GM18519 (cell line): ENCODE measurements around the gene ZFAND3.
"Not testable (repeated sequence)": the region's sequence is repeated elsewhere in the genome, so short reads cannot be mapped to it uniquely, and the experiment has no call there.

Experiments
- ATAC-seq: cut with Tn5 transposase; IDR thresholded peaks from one replicate; pipeline ENCODE4 v1.9.1; 2021; ENCODE audit warnings: mild to moderate bottlenecking, moderate library complexity; ENCODE audit not compliant: unreplicated experiment, low FRiP score

ZFAND3 gene

DNA sequence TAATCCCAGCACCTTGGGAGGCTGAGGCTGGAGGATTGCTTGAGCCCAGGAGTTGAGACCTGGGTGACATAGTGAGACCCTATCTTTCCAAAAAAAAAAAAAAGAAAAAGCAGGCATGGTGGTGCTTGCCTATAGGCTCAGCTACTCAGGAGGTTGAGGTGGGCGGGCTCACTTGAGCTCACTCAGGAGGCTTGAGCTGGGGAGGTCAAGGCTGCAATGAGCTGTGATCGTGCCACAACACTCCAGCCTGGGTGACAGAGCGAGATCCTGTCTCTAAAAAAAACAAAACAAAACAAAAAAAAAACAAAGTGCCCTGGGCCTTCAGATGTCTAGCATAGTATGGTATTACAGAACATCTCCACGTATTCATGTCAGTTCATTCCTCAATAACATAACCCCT lies 42.9 kb downstream of the ZFAND3 start:
- no peak for ATAC-seq

- ATAC-seq, result no peak
These were observed 43.5 kb downstream of the ZFAND3 start for GRCh38 chr6:37862992-37863391.

GRCh38 chr6:37864250-37864649 lies 44.7 kb downstream of the ZFAND3 start:
- no peak for ATAC-seq

DNA sequence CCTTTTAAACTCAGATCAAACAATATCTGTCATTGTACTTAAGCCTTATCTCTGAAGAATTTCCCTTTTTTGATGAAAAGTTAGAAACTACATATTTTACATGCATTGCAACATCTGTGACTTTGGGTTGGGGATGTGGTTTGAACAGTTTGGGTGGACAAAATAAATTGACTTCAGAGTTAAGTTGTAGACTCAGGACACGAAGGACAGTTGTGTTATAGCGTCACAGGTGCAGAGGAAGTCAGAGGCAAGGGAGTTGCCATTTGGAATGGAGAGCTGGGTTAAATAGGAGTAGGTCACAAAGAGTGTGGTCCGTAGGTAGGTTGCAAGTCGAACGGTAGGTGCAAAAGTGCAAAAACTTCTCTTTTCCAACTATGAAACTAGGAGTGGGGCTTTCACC lies 46.0 kb downstream of the ZFAND3 start:
- no peak for ATAC-seq

DNA sequence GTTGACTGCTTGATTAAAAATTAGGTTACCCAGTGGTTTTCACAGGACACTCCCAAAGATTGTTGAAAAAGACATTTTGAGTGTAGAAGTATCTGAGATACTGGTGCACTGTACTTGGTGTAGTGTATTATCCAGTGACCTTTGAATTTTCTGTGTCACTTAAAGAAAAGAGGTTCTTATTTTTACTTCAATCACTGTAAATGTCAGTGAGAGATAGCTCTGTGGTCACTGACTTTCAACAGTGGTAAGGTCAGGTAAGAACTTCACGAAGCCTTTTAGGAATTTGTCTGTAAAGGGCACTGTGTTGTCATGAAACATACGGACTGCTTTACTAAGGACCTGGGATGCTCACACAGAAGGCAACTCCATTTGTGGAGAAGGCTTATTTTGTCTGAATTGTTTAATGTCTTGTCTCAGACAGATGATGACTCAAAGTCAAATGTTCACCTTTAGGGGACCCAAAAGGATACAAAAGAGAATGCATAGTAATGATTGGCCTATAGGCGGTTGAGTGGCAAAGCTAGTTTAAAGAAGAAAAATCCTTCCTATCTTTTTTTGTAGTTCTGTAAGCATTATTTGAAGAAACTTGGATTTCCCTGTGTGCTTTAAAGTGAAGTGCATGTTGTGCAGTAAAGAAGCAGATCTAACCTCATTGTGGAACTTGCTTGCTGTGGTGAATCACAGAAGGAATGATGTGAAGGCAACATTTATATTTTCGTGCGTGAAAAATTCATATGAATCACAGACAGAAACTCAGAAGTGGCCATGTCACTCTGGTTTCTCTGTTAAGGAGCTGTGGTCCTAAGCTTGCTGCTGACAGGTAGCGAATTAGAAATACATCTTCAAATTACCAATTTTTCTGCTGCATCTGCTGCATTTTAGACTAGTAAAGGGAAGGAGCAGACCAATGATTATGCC lies 47.3 kb downstream of the ZFAND3 start:
- no peak for ATAC-seq

- no peak for ATAC-seq
These were observed 48.4 kb downstream of the ZFAND3 start for GRCh38 chr6:37867756-37868446.

DNA sequence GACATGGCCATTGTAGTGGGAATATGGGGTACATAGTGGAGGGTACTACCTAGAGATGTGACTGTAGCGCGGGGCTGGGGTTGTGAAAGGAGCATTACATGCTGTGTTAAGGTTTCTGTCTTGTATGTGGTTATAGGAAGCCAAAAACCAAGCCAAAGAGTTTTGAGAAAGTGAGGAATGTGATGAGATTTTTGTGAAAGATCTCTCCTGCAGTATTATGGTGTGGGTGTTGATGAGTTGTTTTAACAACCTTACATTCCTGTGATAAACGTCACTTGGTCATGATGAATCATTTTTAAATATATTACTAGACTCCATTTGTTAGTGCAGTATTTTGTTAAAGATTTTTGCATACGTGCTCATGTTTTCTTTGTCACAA lies 48.9 kb downstream of the ZFAND3 start:
- ATAC-seq, result no peak

DNA sequence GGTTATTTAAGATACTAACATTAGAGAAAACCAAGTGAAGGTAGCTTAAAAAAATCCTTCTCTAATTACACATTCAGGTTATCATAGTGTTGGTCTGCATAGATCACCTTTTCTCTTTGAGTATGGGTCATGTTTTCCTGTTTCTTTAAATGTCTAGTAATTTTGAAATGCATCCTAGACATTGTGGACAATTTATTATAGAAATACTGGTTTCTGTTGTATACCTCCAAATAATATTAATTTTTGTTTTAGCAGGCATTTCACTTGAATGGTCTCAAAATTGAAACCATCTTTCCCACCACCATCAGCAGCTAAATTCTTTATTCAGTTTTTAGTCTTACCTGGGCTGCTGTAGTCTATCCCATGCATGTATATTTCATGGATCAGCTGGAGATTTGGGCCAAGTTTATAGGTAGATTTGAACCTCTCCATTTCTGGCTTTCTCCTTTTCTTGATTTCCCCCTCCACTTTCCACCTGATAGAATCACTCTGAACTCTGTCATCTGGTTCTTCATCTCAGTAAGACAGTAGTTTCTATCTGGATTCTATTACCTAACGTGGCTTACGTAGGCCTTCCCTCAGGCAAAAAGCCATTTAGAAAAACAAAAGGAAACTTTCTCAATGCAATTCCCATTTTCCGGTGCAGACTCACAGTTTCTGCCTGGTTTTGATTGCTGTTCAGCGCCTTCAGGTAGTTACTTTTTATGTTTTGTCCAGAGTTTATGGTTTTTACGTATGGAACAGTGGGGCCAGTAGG lies 52.3 kb downstream of the ZFAND3 start:
- ATAC-seq, result no peak

DNA sequence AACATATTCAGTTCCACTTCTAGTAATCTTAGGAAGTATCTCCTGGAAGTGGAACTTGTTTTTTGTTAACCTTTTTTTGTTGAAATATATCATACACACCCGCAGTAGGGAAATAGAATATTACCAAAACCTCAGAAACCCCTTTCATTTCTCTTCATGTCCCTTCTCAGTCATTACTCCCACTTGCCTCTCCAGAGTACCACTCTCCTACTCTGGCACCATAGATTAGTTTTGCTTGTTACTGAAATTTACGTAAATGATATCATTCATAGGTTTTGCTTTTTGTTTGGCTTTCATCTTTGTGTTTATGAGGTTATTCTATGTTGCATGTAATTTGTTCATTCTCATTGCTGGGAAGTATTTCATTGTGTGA lies 52.8 kb downstream of the ZFAND3 start:
- ATAC-seq, result no peak

GRCh38 chr6:37874726-37875125 lies 55.2 kb downstream of the ZFAND3 start:
- no peak for ATAC-seq

- ATAC-seq, result no peak
These were observed 56.2 kb downstream of the ZFAND3 start for GRCh38 chr6:37875561-37876309.

DNA sequence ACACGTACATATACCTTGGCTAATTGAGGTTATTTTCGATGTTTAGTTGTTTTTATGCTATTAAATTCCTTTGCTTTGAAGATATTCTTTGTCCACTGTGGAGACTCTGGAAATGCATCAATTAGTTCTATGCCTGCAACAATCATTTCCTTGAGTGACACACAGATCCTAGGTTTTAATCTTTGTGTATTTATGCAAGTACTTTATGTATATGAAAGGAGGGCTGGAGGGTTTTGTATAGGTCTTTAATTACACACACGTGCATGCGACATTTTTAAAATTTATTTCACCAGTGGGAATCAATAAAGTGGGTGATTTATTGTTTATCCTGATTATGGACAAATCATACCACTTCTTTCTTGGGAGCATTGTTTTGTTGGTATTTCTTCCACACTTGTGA lies 57.3 kb downstream of the ZFAND3 start:
- no peak for ATAC-seq

DNA sequence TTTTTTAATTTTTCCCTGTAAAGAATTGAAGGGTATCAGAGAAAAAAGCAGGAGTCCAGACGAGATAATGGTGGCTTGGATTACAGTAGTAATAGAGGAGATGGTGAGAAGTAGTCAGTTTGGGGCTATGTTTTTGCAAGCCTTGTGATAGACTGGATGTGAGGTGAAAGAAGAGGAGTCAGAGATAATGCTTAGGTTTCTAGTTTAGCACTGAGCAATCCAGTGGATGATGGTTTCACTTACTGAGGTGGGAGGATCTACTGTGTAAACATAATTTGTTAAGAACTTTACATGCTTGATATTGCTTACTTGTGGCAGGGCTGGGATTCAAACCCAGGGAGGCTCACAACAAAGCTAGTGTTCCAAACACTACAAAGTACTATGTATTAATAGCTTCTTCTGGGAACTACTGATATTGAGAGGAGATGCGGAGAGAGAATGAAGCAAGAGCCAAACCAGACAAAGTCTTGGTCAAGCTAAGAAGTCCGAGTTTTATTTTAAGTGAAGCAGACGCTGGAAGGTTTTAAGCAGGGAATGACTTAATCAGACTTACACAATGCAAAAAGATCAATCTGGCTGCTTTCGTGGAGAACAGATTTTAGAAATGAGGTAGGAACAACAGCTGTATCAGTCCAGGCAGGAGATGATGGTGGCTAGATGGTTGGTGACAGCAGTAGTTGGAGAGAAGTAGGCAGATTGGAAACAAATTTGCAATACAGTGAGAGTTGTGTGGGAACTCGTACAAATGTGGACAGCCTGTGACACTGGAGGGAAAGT lies 58.0 kb downstream of the ZFAND3 start:
- no peak for ATAC-seq

- ATAC-seq, result no peak
These were observed 58.7 kb downstream of the ZFAND3 start for GRCh38 chr6:37878150-37878710.

DNA sequence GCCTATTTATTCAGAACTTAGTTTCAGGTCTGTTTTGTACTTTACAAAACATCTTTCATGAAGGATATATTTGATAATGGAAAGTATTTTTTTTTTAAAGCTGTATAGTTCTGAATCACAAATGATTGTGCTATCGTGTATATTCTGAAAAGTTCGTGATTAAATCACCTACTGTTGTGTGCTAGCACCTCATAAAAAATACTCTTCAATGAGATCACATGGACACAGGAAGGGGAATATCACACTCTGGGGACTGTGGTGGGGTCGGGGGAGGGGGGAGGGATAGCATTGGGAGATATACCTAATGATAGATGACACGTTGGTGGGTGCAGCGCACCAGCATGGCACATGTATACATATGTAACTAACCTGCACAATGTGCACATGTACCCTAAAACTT lies 61.1 kb downstream of the ZFAND3 start:
- not testable (repeated sequence) for ATAC-seq

GRCh38 chr6:37882292-37882691 lies 62.8 kb downstream of the ZFAND3 start:
- no peak for ATAC-seq

GRCh38 chr6:37882724-37883413 lies 63.3 kb downstream of the ZFAND3 start:
- no peak for ATAC-seq

DNA sequence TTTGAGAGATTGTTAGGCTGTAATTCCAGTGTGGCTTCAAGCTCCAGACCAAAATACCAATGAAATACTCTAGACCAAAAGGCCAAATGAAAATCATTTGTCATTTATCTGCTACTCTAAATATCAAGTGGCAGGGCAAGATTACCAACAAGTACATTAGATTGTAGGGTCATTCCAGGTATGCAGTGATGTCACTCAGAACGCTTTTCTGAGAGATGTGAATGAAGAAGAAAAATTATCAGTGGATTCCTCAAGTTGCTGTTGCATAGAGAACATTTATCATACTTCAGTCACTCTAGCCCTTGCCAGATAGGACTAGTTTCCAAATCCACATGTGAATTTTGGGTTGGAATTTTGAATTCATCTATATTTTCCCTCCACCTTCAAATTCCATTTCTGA lies 65.0 kb downstream of the ZFAND3 start:
- ATAC-seq, result no peak

DNA sequence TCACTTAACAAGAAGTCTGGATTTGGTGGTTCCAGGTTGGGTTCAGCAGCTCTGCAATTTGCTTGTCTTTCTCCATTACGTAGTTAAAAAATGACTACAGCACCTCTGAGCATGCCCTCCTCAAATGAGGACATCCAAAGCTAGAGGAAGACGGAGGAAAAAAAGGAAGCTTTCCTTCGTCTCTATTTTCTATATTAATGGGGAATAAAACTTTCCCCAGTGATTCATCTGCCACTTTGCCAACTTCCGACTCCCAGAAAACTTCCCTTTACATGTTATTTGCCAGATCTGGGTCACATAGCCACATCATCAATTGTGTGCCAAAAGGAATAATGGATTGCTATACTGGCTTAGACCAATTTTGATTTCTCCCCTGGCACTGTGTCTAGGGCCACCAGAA lies 69.5 kb downstream of the ZFAND3 start:
- no peak for ATAC-seq
